RWPE2 (cell line): ENCODE results near the gene MCC.

Experiments
- ATAC-seq: fragments of 200-7000 bp; cut with Tn5 transposase; 3 replicates; pipeline ENCODE4 v1.9.1; 2021; ENCODE audit warnings: low read depth
- DNase-seq: peaks from one replicate; pipeline ENCODE4 v3.0.0-alpha.2; 2020; ENCODE audit warnings: low spot score
- H3K27ac ChIP-seq: fragments of 450-650 bp; 2 replicates; pipeline ENCODE4 v1.5.1; 2017; ENCODE audit warnings: mild to moderate bottlenecking; ENCODE audit not compliant: poor library complexity, severe bottlenecking
- H3K27me3 ChIP-seq: fragments of 250-450 bp; sonication (Bioruptor Pico); 2 replicates; pipeline ENCODE4 v1.5.1; 2021; ENCODE audit warnings: mild to moderate bottlenecking, moderate library complexity; ENCODE audit not compliant: insufficient read depth, poor library complexity, severe bottlenecking
- H3K36me3 ChIP-seq: fragments of 250-450 bp; sonication (Bioruptor Pico); 2 replicates; pipeline ENCODE4 v1.5.1; 2020; ENCODE audit warnings: low read depth, mild to moderate bottlenecking, moderate library complexity
- H3K4me1 ChIP-seq: fragments of 250-450 bp; sonication (Bioruptor Pico); 2 replicates; pipeline ENCODE4 v1.5.1; 2021; ENCODE audit warnings: mild to moderate bottlenecking, moderate library complexity; ENCODE audit not compliant: insufficient read depth, poor library complexity, severe bottlenecking
- H3K4me3 ChIP-seq: fragments of 250-450 bp; sonication (Bioruptor Pico); 2 replicates; pipeline ENCODE4 v1.5.1; 2021; ENCODE audit warnings: mild to moderate bottlenecking, moderate library complexity; ENCODE audit not compliant: severe bottlenecking
- H3K9me3 ChIP-seq: fragments of 250-450 bp; sonication (Bioruptor Pico); 2 replicates; pipeline ENCODE4 v1.5.1; 2021; ENCODE audit warnings: mild to moderate bottlenecking, moderate library complexity; ENCODE audit not compliant: severe bottlenecking
- CTCF ChIP-seq: fragments of 450-650 bp; IDR thresholded peaks from one replicate; pipeline ENCODE4 v1.5.1; 2017; ENCODE audit warnings: mild to moderate bottlenecking, moderate library complexity; ENCODE audit not compliant: poor library complexity, severe bottlenecking

MCC gene

GRCh38 chr5:113221294-113222176 is 266.7 kb downstream of the MCC start:
- H3K9me3 ChIP-seq = no peaks in the 10 kb centered on the region
- DNase-seq = no peak
- H3K27me3 ChIP-seq = no peaks in the 10 kb centered on the region
- H3K4me1 ChIP-seq = peaks cover 26% of the 10 kb centered on the region
- H3K4me3 ChIP-seq = no peak overlapping the region
- H3K36me3 ChIP-seq = no peaks in the 10 kb centered on the region
- ATAC-seq = peak; percentile 46; the same call in 1 of the 3 replicates
- no peak for TF ChIP-seq CTCF
- no peak overlapping the region for H3K27ac ChIP-seq

GRCh38 chr5:113219695-113220094 is 268.6 kb downstream of the MCC start:
- Histone ChIP-seq H3K36me3 (no peaks in the 10 kb centered on the region), H3K27me3 (no peaks in the 10 kb centered on the region), H3K27ac (no peak overlapping the region), H3K9me3 (no peaks in the 10 kb centered on the region), H3K4me3 (no peak overlapping the region), H3K4me1 (peaks cover 24% of the 10 kb centered on the region)
- DNase-seq = no peak
- no peak for TF ChIP-seq CTCF
- ATAC-seq = peak; percentile 40; the same call in 1 of the 3 replicates

- no peak for DNase-seq
- no peak overlapping the region for H3K4me3 ChIP-seq
- no peak overlapping the region for H3K27ac ChIP-seq
Observed at GRCh38 chr5:113218906-113219517, 269.2 kb downstream of the MCC start.

GRCh38 chr5:113218200-113218599 is 270.1 kb downstream of the MCC start:
- DNase-seq (no peak), ATAC-seq (no peak)
- no peaks in the 10 kb centered on the region for H3K9me3 ChIP-seq
- TF ChIP-seq CTCF = no peak
- H3K36me3 ChIP-seq = no peaks in the 10 kb centered on the region
- H3K4me1 ChIP-seq = peaks cover 24% of the 10 kb centered on the region
- H3K27ac ChIP-seq = no peak overlapping the region
- H3K4me3 ChIP-seq = no peak overlapping the region
- no peaks in the 10 kb centered on the region for H3K27me3 ChIP-seq

More at GRCh38 chr5:113218906-113219517, 269.2 kb downstream of the MCC start:
- peaks cover 24% of the 10 kb centered on the region for H3K4me1 ChIP-seq
- no peak for TF ChIP-seq CTCF
- H3K27me3 ChIP-seq = no peaks in the 10 kb centered on the region
- no peak for ATAC-seq
- no peaks in the 10 kb centered on the region for H3K36me3 ChIP-seq
- no peaks in the 10 kb centered on the region for H3K9me3 ChIP-seq
